Lung (tissue), 12 donors: ENCODE measurements around the gene DIS3L2. TPM values are rescaled to one million over a fixed set of nuclear protein-coding genes. Genes with fewer than 3 reads are reported as not detected.

ENCODE experiments used
- ATAC-seq: fragments of 200-7000 bp; cut with Tn5 transposase; one replicate; pipeline ENCODE4 v1.9.1; 2020; ENCODE audit warnings: moderate number of reproducible peaks; ENCODE audit not compliant: insufficient read depth, low FRiP score
- DNase-seq, 3 donors: peaks; one replicate each; pipeline ENCODE4 v3.0.0-alpha.2; 2013 to 2017
- H3K27ac ChIP-seq, 2 donors: one replicate each; pipeline ENCODE4 v1.5.1; 2013; ENCODE audit warnings: mild to moderate bottlenecking in 2 of 2, moderate library complexity in 2 of 2, control low read depth in 1 of 2, inconsistent platforms in 1 of 2, low read depth in 1 of 2, low read length in 1 of 2
- H3K27me3 ChIP-seq, 3 donors: one replicate each; pipeline ENCODE4 v1.5.1; 2013; ENCODE audit warnings: low read length in 2 of 3; ENCODE audit not compliant: control insufficient read depth in 3 of 3, insufficient read depth in 3 of 3
- H3K36me3 ChIP-seq, 4 donors: one replicate each; pipeline ENCODE4 v1.5.1; 2013; ENCODE audit warnings: low read length in 4 of 4, mild to moderate bottlenecking in 1 of 4, moderate library complexity in 1 of 4; ENCODE audit not compliant: control insufficient read depth in 4 of 4, insufficient read depth in 4 of 4
- H3K4me1 ChIP-seq, 5 donors: one replicate each; pipeline ENCODE4 v1.5.1; 2013; ENCODE audit warnings: low read length in 5 of 5, mild to moderate bottlenecking in 2 of 5, moderate library complexity in 1 of 5; ENCODE audit not compliant: control insufficient read depth in 5 of 5, insufficient read depth in 5 of 5
- H3K4me3 ChIP-seq: one replicate; pipeline ENCODE4 v1.5.1; 2013; ENCODE audit warnings: mild to moderate bottlenecking, control low read depth, moderate library complexity
- H3K9ac ChIP-seq, 2 donors: one replicate each; pipeline ENCODE4 v1.5.1; 2013; ENCODE audit warnings: low read length in 2 of 2, control low read depth in 1 of 2; ENCODE audit not compliant: insufficient read depth in 1 of 2
- H3K9me3 ChIP-seq, 4 donors: one replicate each; pipeline ENCODE4 v1.5.1; 2013; ENCODE audit warnings: low read length in 3 of 4, mild to moderate bottlenecking in 1 of 4, moderate library complexity in 1 of 4; ENCODE audit not compliant: control insufficient read depth in 4 of 4, insufficient read depth in 3 of 4
- WGBS, 2 donors: extraction: QIAGEN DNeasy Blood & Tissue Kit; methylation state at CpG; one replicate each; pipeline ENCODE4 v1.1.7; 2013; 5-methylcytosine and 5-hydroxymethylcytosine counted together
- polyA plus RNA-seq, 2 donors: library from polyadenylated mRNA; stranded (reverse); fragments of 200-250 nt; gene quantifications; one replicate each; pipeline ENCODE4 v1.2.1, GENCODE V29; 2013
- total RNA-seq, 2 donors: library from RNA; depleted of rRNA in 1 of 2; stranded (reverse); fragments of >200 nt in 1 of 2; gene quantifications; one replicate each; pipeline ENCODE4 v1.2.1, GENCODE V29; 2014 to 2021
- TF ChIP-seq, protein P1 (sequence below): IDR thresholded peaks from 2 replicates; pipeline ENCODE4 v1.5.1; 2012; ENCODE audit warnings: mild to moderate bottlenecking; ENCODE audit errors: control extremely low read depth, extremely low read depth
- donor health status: control.
- donor health status: control.
- donor health status: Bipolar disorder and iron deficiency.
- donor health status: healthy.
- donor health status: DM: yes; HTN: yes; CAD: no.

DIS3L2 gene
- total and polyA plus RNA-seq, 4 donors = 12.7 to 41.0 (median 31.1) TPM

DNA sequence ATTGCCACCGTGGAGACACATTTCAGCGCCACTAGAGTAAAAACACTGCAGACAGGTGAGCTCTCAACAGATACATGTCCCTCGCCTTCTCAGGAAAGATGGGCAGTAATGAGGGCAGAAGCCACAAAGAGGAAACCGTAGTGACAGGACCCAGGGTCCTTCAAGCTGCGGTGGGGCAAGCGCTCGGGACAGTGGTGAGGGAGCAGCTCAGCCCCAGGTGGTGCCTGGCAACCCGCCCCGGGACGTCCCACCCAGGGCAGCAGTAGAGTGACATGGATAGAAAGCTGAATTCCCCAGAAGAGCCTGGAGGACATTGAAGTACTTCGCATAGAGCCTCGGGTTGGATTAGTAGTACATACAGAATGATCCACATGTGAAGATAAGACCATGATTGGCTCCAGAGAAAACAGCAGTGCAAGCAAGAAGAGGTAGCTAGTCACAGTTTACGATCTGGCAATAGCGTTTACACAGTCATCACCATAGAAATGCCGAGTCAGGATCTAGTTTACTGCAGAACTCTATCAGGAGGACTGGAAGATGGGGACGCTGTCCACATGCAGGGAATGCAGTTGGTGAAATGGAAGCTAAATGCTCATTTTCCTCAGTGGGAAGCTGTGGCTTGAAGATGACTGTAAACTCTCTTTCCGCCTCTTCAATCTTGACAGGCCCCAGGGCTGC lies 379.7 kb downstream of the DIS3L2 start:
- H3K9me3 ChIP-seq = no peaks in the 10 kb centered on the region
- no peaks in the 10 kb centered on the region for H3K27me3 ChIP-seq
- H3K36me3 ChIP-seq = peaks cover 0 to 6% (median 2%) of the 10 kb centered on the region in 4 donors
- TF ChIP-seq, protein P1, sequence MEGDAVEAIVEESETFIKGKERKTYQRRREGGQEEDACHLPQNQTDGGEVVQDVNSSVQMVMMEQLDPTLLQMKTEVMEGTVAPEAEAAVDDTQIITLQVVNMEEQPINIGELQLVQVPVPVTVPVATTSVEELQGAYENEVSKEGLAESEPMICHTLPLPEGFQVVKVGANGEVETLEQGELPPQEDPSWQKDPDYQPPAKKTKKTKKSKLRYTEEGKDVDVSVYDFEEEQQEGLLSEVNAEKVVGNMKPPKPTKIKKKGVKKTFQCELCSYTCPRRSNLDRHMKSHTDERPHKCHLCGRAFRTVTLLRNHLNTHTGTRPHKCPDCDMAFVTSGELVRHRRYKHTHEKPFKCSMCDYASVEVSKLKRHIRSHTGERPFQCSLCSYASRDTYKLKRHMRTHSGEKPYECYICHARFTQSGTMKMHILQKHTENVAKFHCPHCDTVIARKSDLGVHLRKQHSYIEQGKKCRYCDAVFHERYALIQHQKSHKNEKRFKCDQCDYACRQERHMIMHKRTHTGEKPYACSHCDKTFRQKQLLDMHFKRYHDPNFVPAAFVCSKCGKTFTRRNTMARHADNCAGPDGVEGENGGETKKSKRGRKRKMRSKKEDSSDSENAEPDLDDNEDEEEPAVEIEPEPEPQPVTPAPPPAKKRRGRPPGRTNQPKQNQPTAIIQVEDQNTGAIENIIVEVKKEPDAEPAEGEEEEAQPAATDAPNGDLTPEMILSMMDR = no peak
- DNase-seq (no peak), ATAC-seq (no peak)
- 90 to 92% methylated on average over 17 of the region's 17 CpGs for WGBS, 2 donors
- H3K4me1 ChIP-seq = no peaks in the 10 kb centered on the region
- H3K4me3 ChIP-seq = no peak overlapping the region
- no peak overlapping the region for H3K9ac ChIP-seq
- H3K27ac ChIP-seq = no peak overlapping the region

DNA sequence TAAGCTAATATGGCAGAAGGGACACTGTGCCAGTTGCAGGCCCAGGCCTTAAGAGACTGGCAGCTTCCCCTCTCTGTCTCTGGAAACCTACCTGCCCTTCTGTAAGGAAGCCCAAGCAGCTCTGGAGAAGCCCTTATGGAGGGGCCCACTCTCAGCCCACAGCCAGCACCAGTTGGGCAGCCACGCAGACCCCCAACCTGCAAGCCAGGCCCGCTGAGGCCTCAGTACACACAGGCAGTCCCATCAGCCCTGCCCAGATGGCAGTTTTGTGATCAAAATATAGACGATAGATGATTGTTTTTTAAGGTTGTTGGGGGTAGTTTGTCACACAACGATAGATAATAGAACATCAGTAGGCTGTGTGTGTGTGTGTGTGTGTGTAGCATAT lies 380.2 kb downstream of the DIS3L2 start:
- no peak for ATAC-seq
- H3K27ac ChIP-seq = no peak overlapping the region
- no peak overlapping the region for H3K4me3 ChIP-seq
- TF ChIP-seq, protein P1 = no peak
- H3K9ac ChIP-seq = no peak overlapping the region
- H3K4me1 ChIP-seq = no peaks in the 10 kb centered on the region
- DNase-seq = no peak
- no peaks in the 10 kb centered on the region for H3K27me3 ChIP-seq
- H3K36me3 ChIP-seq = peaks cover 0 to 5% (median 2%) of the 10 kb centered on the region in 4 donors
- H3K9me3 ChIP-seq = no peaks in the 10 kb centered on the region
- WGBS, 2 donors = 94 to 98% methylated on average over 4 of the region's 4 CpGs

DNA sequence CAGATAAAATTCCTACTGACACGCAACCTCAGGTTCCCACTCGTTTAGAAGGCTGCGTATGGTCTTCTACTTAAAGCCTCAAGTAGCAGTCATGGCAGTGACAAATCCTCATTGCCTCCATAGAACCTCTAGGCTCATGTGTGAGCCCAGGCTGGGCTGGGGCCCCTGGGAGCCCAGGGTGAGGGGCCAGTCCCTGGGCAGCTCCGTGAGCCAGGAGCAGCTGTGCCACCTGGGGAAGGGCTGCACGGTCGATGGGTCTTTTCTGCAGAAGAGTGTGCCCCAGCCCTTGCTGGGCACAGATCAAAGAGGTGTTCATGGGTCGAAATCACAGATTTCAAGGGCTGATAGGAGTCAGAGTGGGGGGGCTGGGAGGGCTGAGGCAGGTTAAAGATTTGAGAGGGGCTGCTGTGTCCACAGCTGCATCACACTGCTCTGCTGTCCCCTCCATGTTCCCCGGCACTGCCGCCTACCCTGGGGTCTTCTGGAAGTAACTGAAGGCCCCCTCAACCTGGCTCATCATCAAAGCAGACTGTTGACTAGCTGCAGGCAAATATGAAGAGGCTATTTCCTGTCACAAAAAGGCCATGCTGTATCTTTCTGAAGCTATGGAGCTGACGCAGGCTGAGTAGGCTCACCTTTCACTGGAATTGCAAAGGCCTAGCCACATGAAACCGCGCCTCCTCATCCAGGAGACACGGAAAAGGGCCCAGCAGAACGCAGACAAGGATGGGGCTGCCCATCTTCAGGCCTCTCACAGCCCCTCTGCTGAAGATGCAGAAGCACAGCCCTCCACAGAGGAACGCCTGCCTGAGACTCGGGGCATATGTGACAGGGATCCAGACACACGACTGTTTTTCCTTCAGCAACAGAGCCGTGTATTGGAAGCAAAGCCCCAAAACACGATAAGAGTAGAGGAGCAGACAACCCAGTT lies 381.4 kb downstream of the DIS3L2 start:
- Histone ChIP-seq H3K27ac (no peak overlapping the region), H3K36me3 (peaks cover 0 to 5% (median under 1%) of the 10 kb centered on the region in 4 donors), H3K9ac (no peak overlapping the region), H3K9me3 (peaks cover 0 to 2% (median 0%) of the 10 kb centered on the region in 4 donors), H3K4me1 (no peaks in the 10 kb centered on the region), H3K27me3 (no peaks in the 10 kb centered on the region), H3K4me3 (no peak overlapping the region)
- WGBS, 2 donors = 71 to 83% methylated on average over 19 of the region's 19 CpGs
- ATAC-seq (no peak), DNase-seq (no peak)
- TF ChIP-seq, protein P1 = no peak
